Breast epithelium (tissue), 3 donors: ENCODE results near the gene TRA2B.

Experiments used
- CTCF ChIP-seq, 3 donors: fragments of 450-650 bp; IDR thresholded peaks; one replicate each; pipeline ENCODE4 v1.5.1; 2016 to 2017; ENCODE audit warnings: antibody characterized with exemption in 3 of 3, mild to moderate bottlenecking in 3 of 3, moderate library complexity in 3 of 3
- POLR2AphosphoS5 ChIP-seq, 3 donors: sonication (generic); formaldehyde crosslinking; IDR thresholded peaks; one replicate each; pipeline ENCODE4 v1.6.1; 2017; ENCODE audit warnings: antibody characterized with exemption in 3 of 3

- TF ChIP-seq CTCF (IDR thresholded peaks at IDR 0.05) = no peak
- no peak for TF ChIP-seq POLR2AphosphoS5 (IDR thresholded peaks at IDR 0.05)
These were observed 1.9 kb upstream of the TRA2B start for GRCh38 chr3:185939721-185940120.
